ENCODE measurements around the gene SLC24A3.

- TF ChIP-seq CTCF (conservative IDR thresholded peaks at IDR 0.05; ENCODE audit: low read depth, low read length): no peak
- no peak for TF ChIP-seq EZH2 (IDR thresholded peaks at IDR 0.05; ENCODE audit: borderline replicate concordance, low read depth, low read length, poor library complexity, severe bottlenecking)
Measured at GRCh38 chr20:19742974-19743639, 530.7 kb downstream of the SLC24A3 start.
